Midbrain (tissue), 1 donor: ENCODE measurements around the gene NHLRC2.

Experiments
- DNase-seq: peaks from one replicate; lab custom pipeline; 2025; lab: John Stamatoyannopoulos, UW

The NHLRC2 gene

GRCh38 chr10:113865901-113866300, 11.4 kb downstream of the NHLRC2 start:
- DNase-seq = no peak

DNA sequence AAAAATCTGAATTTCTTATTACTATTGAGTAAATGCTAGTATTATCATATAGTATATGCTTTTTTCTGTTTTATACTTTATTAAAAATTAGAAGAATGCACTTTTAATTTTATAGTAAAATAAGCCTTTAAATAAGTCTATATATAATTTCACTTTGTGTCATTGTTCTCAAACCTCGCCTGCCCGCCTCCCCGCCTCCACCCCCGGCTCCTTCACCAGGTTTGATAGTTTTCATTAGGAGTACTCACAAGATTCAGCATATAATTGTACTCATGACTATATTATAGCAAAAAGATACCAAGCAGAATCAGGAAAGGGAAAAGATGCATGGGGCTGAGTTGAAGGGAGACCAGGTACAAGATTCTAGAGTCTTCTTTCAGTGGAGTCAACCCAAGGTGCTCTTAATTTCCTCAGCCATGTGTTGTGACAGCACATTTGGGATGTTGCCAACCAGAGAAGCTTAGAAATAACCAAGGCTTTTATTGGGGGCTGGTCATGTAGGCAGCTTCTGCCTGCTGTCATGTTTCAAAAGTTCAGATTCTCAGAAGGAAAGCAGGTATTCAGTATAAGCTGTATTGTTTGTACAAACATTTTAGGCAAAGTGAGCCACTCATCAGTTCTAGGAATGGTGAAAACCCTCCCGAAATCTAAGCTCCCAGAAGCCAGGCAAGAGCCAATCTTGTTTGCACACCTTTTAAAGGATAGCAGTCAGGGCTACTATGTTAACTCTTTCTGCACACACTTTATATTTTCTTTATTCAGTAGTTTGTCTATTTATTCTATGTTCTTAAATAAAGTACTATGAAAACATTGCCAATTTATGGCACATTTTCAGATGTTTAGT, 12.3 kb downstream of the NHLRC2 start:
- DNase-seq = no peak

GRCh38 chr10:113867904-113868303, 13.4 kb downstream of the NHLRC2 start:
- no peak for DNase-seq

DNA sequence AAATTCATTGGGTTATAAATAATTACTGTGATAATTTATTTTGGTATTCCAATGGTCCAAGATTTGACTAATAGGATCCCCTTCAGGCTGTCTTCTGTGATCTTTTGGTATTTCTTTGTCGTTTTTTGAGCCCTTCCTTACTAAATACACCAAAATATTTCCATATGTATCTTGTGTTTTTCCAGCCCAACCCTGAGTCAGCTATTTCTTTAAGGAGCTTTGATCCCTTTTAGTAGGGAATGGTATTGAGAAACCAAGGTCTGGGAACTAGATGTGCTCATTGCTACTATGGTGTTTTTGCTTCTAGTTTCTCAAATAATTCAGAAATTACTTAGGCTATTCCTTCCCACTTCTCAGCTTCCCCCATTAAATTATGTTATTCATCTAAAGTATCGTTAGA, 15.3 kb downstream of the NHLRC2 start:
- no peak for DNase-seq

DNA sequence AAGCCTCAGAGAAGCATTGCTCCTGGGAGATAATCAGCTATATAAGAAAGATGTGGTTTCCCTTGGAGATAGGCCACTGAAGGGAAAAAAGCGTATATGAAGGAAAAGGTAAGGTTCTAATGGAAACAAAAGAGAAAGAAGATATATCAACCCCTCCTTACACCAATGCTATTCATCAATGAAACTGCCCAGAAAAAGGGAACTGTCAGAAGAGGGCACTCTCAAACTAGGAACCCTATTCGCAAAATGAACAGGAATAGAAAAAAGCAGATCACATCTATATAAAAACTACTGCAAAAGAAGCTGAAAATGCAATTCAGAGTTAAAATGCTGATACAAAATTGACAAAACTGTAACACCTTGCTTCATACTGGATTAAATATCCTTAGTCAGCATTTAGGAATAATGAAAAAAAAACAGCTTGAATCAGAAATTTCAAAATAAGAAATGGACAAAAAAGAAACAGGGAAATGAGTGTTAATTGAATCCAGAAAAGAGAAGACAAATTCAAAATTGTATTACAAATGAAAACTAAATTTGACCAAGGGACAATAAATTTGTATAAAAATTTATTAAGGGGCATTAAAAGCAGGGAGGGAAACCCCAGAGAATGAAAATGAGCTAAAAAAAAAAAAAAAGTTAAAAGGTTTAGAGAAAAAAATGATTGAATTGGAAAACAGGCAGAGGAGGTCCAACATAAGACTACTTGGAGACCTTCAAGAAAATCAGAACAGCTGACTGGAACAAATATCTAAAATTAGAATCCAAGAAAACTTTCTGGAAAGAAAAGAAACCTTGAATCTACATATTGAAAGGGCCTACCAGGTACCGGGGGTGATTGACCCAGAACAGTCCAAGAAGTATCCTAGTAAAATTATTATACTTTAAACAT, 17.9 kb downstream of the NHLRC2 start:
- DNase-seq = no peak

GRCh38 chr10:113875212-113875611, 20.8 kb downstream of the NHLRC2 start:
- DNase-seq = no peak

- DNase-seq = no peak
These were observed 22.0 kb downstream of the NHLRC2 start for GRCh38 chr10:113876461-113876860.

- no peak for DNase-seq
These were observed 25.2 kb downstream of the NHLRC2 start for GRCh38 chr10:113879691-113880090.

DNA sequence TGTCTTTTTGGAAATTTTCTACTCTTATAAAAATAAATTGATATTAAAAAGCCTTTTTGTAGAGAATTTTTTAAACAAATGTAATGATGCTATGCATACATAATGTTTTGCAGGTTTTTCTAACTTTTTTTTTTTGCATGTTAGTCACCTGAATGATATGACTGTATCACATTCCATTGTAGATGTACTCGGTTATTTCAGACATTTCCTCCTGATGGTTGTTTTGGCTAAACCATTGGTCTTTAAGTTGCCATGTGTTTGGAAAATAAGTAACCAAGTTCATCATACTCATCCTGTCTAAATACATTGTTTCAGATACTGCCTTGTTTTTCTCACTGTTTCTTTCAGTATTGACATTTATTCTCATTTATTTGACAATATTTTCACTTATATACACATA, 25.8 kb downstream of the NHLRC2 start:
- no peak for DNase-seq

DNA sequence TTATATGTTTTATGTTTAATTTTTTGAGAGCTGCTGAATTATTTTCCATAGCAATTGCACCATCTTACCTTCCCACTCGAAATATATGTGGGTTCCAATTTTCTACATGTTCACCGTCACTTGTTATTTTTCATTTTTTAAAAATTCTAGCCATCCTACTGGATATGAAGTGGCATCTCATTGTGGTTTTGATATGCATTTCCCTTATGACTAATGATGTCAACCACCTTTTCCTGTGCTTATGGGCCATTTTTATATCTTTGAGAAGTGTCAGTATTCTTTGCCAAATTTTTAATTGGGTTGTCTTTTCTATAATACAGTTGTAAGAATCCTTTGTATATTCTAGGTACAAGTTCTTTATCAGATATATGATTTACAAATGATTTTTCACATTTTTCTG, 27.8 kb downstream of the NHLRC2 start:
- DNase-seq = no peak

GRCh38 chr10:113889911-113890310, 35.5 kb downstream of the NHLRC2 start:
- no peak for DNase-seq

- DNase-seq = no peak
These were observed 36.3 kb downstream of the NHLRC2 start for GRCh38 chr10:113890769-113891168.

DNA sequence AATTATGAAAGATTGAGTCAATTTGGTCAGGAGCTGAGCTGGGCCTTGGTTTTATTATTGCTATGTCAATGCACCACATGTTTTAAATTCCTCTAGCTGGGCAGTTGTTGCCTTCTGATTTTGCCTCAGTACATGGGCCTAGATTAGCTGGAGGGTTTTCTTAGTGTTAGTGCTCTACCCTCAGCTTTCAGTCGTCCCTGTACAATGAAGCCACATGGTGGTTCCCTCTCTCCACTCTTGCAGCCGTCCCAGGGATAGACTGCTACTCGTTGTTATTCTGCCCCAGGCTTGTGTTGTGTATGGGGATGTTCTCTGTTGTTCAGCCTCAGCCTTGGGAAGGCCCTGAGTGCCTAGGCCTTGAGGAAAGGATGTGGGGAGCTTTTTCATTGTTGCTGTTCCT, 37.0 kb downstream of the NHLRC2 start:
- peak; percentile 32 for DNase-seq

- DNase-seq = no peak
These were observed 39.1 kb downstream of the NHLRC2 start for GRCh38 chr10:113893570-113893969.

DNA sequence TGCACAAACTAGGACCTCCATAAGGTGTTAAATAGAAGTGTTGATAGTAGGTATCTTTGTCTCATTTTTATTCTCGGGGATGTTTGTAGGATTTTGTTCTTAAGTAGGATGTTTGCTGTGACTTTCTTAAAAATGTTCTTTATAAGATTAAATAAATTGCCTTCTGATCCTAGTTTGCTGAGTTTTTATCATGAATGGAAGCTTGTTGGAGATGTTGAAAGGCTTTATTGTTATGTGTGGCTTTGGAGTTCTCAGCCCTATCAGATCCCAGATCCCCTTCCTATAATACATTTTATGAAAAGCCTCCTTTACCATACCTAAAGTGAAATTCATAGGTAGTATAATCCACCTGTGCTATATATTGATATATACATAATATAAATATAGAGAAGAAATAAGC, 40.1 kb downstream of the NHLRC2 start:
- DNase-seq = peak; percentile 23

DNA sequence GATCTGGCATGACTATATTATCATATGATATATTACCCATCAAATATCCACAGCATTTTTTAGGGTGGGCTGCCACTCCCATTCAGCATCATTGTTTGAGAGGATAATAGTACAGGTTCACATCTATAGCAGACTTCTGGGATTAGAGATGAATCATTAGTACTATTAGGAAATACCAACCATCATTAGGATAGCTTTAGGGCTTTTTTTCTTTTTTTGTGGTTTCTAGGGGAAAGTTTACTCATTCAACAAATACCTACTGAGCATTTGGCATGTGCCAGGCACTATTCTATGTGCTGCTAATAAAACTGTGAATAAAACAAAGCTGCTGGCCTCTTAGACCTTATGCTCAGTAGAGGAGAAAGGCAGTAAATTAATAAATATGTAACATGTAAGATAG, 40.6 kb downstream of the NHLRC2 start:
- no peak for DNase-seq

- peak; percentile 38 for DNase-seq
These were observed 43.5 kb downstream of the NHLRC2 start for GRCh38 chr10:113897693-113898618.

GRCh38 chr10:113899952-113900598, 45.6 kb downstream of the NHLRC2 start:
- no peak for DNase-seq

DNA sequence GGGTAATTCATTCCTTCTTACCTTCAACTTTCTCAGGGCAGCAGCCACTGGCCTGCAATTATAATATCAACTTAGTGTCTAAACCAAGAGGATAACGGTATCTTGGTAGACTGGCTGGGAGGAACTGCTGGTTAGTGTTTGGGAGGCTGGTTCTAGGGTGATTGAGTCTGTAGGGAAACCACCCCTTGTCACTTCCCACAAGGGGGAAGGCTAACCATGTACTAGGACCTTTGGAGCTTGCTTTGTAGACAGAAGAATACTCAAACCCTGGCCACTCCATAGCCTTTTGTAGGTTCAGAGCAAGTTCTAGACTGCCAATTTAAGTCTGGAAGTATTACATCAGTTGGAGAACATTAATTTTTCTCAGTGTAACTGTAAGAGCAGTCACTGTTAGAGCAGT, 51.3 kb downstream of the NHLRC2 start:
- no peak for DNase-seq

DNA sequence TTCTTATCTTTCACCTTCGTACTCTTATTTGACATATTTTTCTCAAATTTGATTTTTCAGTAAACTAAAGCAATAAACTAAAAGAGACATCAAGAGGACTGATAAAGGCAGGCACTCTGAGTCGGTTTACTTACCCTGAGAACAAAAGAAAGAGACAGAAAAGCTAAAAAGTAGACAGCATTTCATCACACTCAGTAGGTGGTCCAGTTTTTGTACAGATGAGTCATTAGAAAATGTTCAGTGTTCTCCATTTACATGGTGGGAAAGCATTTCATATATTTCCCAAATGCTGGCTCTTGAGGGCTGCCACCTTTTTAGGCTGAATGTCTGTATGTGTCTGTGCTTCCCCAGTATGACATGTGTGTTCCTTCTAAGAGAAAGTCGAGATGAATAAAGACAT, 52.7 kb downstream of the NHLRC2 start:
- no peak for DNase-seq

GRCh38 chr10:113908236-113908635, 53.8 kb downstream of the NHLRC2 start:
- no peak for DNase-seq
